GM12874 (cell line): ENCODE data around the gene RPEL1.

Experiments used
- CTCF ChIP-seq: IDR thresholded peaks from 2 replicates; pipeline ENCODE4 v1.5.1; 2011; ENCODE audit warnings: low read depth, mild to moderate bottlenecking, control low read depth, low read length, moderate library complexity; ENCODE audit not compliant: insufficient read depth

RPEL1 gene

GRCh38 chr10:103273041-103273441, 27.4 kb downstream of the RPEL1 start:
- no peak for TF ChIP-seq CTCF

GRCh38 chr10:103276251-103276895, 30.7 kb downstream of the RPEL1 start:
- no peak for TF ChIP-seq CTCF

- TF ChIP-seq CTCF: no peak
Observed at GRCh38 chr10:103276896-103277712, 31.4 kb downstream of the RPEL1 start, which contains the start of gene INA. INA (plus strand) TSS chr10:103277138; CDS start chr10:103277212, 74 bp downstream.

- TF ChIP-seq CTCF: no peak
Observed at GRCh38 chr10:103277713-103278536, 32.2 kb downstream of the RPEL1 start.

- no peak for TF ChIP-seq CTCF
Observed at GRCh38 chr10:103278537-103278823, 32.8 kb downstream of the RPEL1 start.

GRCh38 chr10:103278862-103279298, 33.2 kb downstream of the RPEL1 start:
- TF ChIP-seq CTCF: no peak

- no peak for TF ChIP-seq CTCF
Observed at GRCh38 chr10:103280031-103280430, 34.3 kb downstream of the RPEL1 start.
